HL-60 (cell line): ENCODE measurements around the gene NSRP1.

Experiments used
- DNase-seq, 2 experiments: peaks; one replicate each; pipeline ENCODE4 v3.0.0-alpha.2; 2010 to 2020; ENCODE audit warnings: low read depth in 1 of 2, low spot score in 1 of 2
- H3K27ac ChIP-seq: fragments of 250-450 bp; sonication (Bioruptor Pico); replicated peaks from 2 replicates; pipeline ENCODE4 v1.5.1; 2020; ENCODE audit warnings: mild to moderate bottlenecking, moderate library complexity
- H3K27me3 ChIP-seq: fragments of 250-450 bp; sonication (Bioruptor Pico); 2 replicates; pipeline ENCODE4 v1.5.1; 2021; ENCODE audit warnings: mild to moderate bottlenecking, moderate library complexity; ENCODE audit not compliant: insufficient read depth, poor library complexity, severe bottlenecking
- H3K4me3 ChIP-seq: replicated peaks from 2 replicates; pipeline ENCODE4 v1.5.1; 2011; ENCODE audit warnings: mild to moderate bottlenecking, control low read depth, low read length; ENCODE audit not compliant: insufficient read depth
- GABPA ChIP-seq: IDR thresholded peaks from 2 replicates; pipeline ENCODE4 v1.6.1; 2012; ENCODE audit warnings: low read depth
- POLR2AphosphoS5 ChIP-seq: IDR thresholded peaks from 2 replicates; pipeline ENCODE4 v1.6.1; 2012; ENCODE audit warnings: low read depth
- SPI1 ChIP-seq: IDR thresholded peaks from 2 replicates; pipeline ENCODE4 v1.6.1; 2012; ENCODE audit warnings: low read depth, mild to moderate bottlenecking, borderline replicate concordance
- TF ChIP-seq, protein P1 (sequence below): IDR thresholded peaks from 2 replicates; pipeline ENCODE4 v1.6.1; 2012; ENCODE audit warnings: low read depth; ENCODE audit not compliant: insufficient replicate concordance
- TF ChIP-seq, protein P2 (sequence below): IDR thresholded peaks from one replicate; pipeline ENCODE4 v1.5.1; 2011; ENCODE audit warnings: low read length, control low read depth, inconsistent platforms; ENCODE audit not compliant: insufficient read depth

Gene NSRP1

DNA sequence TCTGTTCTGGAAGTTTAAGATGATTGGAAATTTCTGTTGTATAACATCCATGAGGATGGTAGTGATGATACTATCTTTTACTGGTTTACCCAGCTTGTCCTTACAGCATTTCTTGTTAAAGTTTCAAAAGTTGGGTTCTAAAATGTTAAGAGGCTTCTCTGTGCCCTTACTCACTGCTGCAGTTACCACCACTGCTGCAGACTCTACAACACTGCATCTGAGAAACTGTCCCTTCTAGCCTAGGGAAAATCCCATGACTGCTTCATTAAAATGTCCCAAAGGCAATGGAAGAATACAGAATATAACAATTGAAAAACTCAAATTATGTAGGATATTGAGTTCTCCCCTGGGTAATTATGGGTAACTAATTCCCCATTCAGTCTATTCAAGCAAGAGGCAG is 3.8 kb upstream of the NSRP1 start:
- Histone ChIP-seq H3K27me3 (no peaks in the 10 kb centered on the region), H3K4me3 (no peak overlapping the region), H3K27ac (no peak overlapping the region)
- no peak for TF ChIP-seq SPI1
- TF ChIP-seq POLR2AphosphoS5 = no peak
- TF ChIP-seq, protein P1, sequence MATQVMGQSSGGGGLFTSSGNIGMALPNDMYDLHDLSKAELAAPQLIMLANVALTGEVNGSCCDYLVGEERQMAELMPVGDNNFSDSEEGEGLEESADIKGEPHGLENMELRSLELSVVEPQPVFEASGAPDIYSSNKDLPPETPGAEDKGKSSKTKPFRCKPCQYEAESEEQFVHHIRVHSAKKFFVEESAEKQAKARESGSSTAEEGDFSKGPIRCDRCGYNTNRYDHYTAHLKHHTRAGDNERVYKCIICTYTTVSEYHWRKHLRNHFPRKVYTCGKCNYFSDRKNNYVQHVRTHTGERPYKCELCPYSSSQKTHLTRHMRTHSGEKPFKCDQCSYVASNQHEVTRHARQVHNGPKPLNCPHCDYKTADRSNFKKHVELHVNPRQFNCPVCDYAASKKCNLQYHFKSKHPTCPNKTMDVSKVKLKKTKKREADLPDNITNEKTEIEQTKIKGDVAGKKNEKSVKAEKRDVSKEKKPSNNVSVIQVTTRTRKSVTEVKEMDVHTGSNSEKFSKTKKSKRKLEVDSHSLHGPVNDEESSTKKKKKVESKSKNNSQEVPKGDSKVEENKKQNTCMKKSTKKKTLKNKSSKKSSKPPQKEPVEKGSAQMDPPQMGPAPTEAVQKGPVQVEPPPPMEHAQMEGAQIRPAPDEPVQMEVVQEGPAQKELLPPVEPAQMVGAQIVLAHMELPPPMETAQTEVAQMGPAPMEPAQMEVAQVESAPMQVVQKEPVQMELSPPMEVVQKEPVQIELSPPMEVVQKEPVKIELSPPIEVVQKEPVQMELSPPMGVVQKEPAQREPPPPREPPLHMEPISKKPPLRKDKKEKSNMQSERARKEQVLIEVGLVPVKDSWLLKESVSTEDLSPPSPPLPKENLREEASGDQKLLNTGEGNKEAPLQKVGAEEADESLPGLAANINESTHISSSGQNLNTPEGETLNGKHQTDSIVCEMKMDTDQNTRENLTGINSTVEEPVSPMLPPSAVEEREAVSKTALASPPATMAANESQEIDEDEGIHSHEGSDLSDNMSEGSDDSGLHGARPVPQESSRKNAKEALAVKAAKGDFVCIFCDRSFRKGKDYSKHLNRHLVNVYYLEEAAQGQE = no peak
- TF ChIP-seq, protein P2, sequence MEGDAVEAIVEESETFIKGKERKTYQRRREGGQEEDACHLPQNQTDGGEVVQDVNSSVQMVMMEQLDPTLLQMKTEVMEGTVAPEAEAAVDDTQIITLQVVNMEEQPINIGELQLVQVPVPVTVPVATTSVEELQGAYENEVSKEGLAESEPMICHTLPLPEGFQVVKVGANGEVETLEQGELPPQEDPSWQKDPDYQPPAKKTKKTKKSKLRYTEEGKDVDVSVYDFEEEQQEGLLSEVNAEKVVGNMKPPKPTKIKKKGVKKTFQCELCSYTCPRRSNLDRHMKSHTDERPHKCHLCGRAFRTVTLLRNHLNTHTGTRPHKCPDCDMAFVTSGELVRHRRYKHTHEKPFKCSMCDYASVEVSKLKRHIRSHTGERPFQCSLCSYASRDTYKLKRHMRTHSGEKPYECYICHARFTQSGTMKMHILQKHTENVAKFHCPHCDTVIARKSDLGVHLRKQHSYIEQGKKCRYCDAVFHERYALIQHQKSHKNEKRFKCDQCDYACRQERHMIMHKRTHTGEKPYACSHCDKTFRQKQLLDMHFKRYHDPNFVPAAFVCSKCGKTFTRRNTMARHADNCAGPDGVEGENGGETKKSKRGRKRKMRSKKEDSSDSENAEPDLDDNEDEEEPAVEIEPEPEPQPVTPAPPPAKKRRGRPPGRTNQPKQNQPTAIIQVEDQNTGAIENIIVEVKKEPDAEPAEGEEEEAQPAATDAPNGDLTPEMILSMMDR = no peak
- no peak for TF ChIP-seq GABPA
- no peak for DNase-seq

DNA sequence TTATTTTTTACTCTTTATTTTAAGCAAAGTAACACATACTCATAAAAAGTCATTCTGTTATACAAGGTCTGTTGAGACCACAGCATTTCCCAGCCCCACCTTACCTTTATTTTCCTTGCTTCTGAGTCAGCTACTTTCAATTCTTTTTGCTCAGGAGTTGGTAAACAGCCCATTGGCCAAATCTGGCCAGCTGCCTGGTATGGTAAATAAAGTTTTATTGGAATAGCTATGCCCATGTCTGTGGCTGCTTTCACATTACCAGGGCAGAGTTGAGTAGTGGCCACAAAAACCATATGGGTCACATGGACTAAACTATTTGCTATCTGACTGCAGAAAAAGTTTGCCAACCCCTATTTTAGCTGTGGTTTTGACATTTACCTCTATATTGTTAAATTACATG is 3.4 kb upstream of the NSRP1 start:
- peak in 1 of 2 experiments; percentile 17 for DNase-seq
- no peak overlapping the region for H3K4me3 ChIP-seq
- H3K27ac ChIP-seq = no peak overlapping the region
- TF ChIP-seq, protein P1 = no peak
- no peak for TF ChIP-seq POLR2AphosphoS5
- TF ChIP-seq SPI1 = no peak
- TF ChIP-seq GABPA = no peak
- TF ChIP-seq, protein P2 = no peak
- no peaks in the 10 kb centered on the region for H3K27me3 ChIP-seq

DNA sequence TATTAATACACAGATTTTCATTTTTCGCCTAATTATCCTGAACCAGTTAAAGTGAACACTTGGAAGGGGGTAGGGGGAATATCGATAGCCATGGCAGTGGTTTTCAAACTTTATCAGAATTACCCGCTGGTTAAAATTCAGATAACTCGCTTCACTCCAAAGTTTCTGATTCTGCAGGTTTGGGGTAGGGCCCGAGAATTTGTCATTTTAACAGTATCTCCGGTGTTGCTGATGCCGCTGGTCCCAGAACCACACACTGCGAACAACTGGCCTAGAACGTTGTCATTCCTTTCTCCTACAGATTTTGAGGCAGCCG is 313 bp upstream of the NSRP1 start:
- H3K27ac ChIP-seq = peak overlapping the region; percentile 91
- H3K27me3 ChIP-seq = no peaks in the 10 kb centered on the region
- TF ChIP-seq, protein P2 = no peak
- no peak for TF ChIP-seq POLR2AphosphoS5
- no peak for TF ChIP-seq SPI1
- no peak for TF ChIP-seq GABPA
- TF ChIP-seq, protein P1 = no peak
- H3K4me3 ChIP-seq = peak overlapping the region; percentile 75
- no peak for DNase-seq
